Upper lobe of left lung (tissue), 6 donors: Measurements from ENCODE around the gene FAM171A1. TPM values are rescaled to one million over a fixed set of nuclear protein-coding genes. Genes with fewer than 3 reads are reported as not detected.

Experiments
- ATAC-seq, 2 donors: fragments of 200-7000 bp; cut with Tn5 transposase; one replicate each; pipeline ENCODE4 v1.9.1; 2022; ENCODE audit warnings: mild to moderate bottlenecking in 2 of 2, moderate library complexity in 2 of 2; ENCODE audit not compliant: low FRiP score in 2 of 2
- DNase-seq, 2 donors: peaks; one replicate each; pipeline ENCODE4 v3.0.0-alpha.2; 2019 to 2020
- H3K27ac ChIP-seq, 4 donors: fragments of 200-600 bp; sonication (generic); one replicate each; pipeline ENCODE4 v1.5.1; 2016 to 2019
- H3K27me3 ChIP-seq, 4 donors: fragments of 200-600 bp; sonication (generic); one replicate each; pipeline ENCODE4 v1.5.1; 2017 to 2019
- H3K36me3 ChIP-seq, 4 donors: fragments of 200-600 bp; sonication (generic); one replicate each; pipeline ENCODE4 v1.5.1; 2016 to 2019
- H3K4me1 ChIP-seq, 4 donors: fragments of 200-600 bp; sonication (generic); one replicate each; pipeline ENCODE4 v1.5.1; 2018 to 2019
- H3K4me3 ChIP-seq, 4 donors: fragments of 200-600 bp; sonication (generic); one replicate each; pipeline ENCODE4 v1.5.1; 2017 to 2019; ENCODE audit warnings: mild to moderate bottlenecking in 2 of 4, moderate library complexity in 1 of 4
- H3K9me3 ChIP-seq, 4 donors: fragments of 200-600 bp; sonication (generic); one replicate each; pipeline ENCODE4 v1.5.1; 2018 to 2019
- EP300 ChIP-seq, 4 donors: sonication (generic); formaldehyde crosslinking; IDR thresholded peaks; one replicate each; pipeline ENCODE4 v1.5.1; 2017; ENCODE audit warnings: antibody characterized with exemption in 4 of 4, control low read depth in 2 of 4
- POLR2A ChIP-seq, 4 donors: fragments of 450-650 bp; IDR thresholded peaks; one replicate each; pipeline ENCODE4 v1.5.1; 2016 to 2017; ENCODE audit warnings: antibody characterized with exemption in 4 of 4, mild to moderate bottlenecking in 2 of 4
- POLR2AphosphoS5 ChIP-seq, 2 donors: sonication (generic); formaldehyde crosslinking; IDR thresholded peaks; one replicate each; pipeline ENCODE4 v1.5.1; 2017; ENCODE audit warnings: antibody characterized with exemption in 2 of 2
- WGBS, 2 donors: methylation state at CpG; one replicate each; pipeline ENCODE4 v1.1.5; 2017 to 2018; 5-methylcytosine and 5-hydroxymethylcytosine counted together
- total RNA-seq, 6 donors: library from RNA; depleted of rRNA in 4 of 6; stranded (reverse); fragments of >200 nt in 4 of 6; gene quantifications; one replicate each; pipeline versions ENCODE4 v1.1.0 to v1.2.1, GENCODE V29; 2016 to 2021
- TF ChIP-seq, protein P1 (sequence below), 6 experiments: fragments of 450-650 bp in 4 of 6; fragments of 200-600 bp in 2 of 6; sonication (generic) in 2 of 6; IDR thresholded peaks; one replicate each; pipeline ENCODE4 v1.5.1; 2016 to 2019; ENCODE audit warnings: antibody characterized with exemption in 6 of 6
- donor health status: DM: no; HTN: no; CAD: no; lungs with moderate emphysema.
- donor health status: DM: no; HTN: yes; CAD: no; lungs with severe emphysema.

The FAM171A1 gene
- total RNA-seq, 6 donors from 2014 or later: 3.7 to 19.4 (median 7.2) TPM

DNA sequence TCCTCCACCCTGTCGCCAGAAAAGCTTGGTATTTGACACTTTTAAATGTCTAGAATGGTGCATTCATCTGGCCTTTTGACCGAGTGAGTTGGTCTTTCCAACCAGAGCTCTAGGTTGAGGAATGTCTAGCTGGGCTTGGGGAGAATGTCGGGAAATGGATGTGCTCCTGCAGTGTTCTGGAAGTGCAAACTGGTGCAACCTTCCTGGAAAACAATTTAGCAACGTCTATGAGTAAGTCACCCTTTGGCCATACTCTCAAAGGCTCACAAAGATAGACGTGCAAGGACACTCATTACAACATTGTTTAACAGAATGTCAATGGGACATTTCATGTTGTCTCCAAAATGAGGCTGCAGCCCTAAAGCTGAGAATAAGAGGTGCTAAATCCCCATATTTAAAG lies 190.4 kb downstream of the FAM171A1 start:
- Histone ChIP-seq H3K27me3 (no peaks in the 10 kb centered on the region), H3K4me1 (no peaks in the 10 kb centered on the region), H3K4me3 (no peak overlapping the region), H3K27ac (no peak overlapping the region), H3K36me3 (no peaks in the 10 kb centered on the region), H3K9me3 (no peaks in the 10 kb centered on the region)
- TF ChIP-seq, protein P1, sequence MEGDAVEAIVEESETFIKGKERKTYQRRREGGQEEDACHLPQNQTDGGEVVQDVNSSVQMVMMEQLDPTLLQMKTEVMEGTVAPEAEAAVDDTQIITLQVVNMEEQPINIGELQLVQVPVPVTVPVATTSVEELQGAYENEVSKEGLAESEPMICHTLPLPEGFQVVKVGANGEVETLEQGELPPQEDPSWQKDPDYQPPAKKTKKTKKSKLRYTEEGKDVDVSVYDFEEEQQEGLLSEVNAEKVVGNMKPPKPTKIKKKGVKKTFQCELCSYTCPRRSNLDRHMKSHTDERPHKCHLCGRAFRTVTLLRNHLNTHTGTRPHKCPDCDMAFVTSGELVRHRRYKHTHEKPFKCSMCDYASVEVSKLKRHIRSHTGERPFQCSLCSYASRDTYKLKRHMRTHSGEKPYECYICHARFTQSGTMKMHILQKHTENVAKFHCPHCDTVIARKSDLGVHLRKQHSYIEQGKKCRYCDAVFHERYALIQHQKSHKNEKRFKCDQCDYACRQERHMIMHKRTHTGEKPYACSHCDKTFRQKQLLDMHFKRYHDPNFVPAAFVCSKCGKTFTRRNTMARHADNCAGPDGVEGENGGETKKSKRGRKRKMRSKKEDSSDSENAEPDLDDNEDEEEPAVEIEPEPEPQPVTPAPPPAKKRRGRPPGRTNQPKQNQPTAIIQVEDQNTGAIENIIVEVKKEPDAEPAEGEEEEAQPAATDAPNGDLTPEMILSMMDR (IDR thresholded peaks at IDR 0.05): no peak
- no peak for TF ChIP-seq POLR2A (IDR thresholded peaks at IDR 0.05)
- no peak for TF ChIP-seq EP300 (IDR thresholded peaks at IDR 0.05)
- TF ChIP-seq POLR2AphosphoS5 (IDR thresholded peaks at IDR 0.05): no peak
- 71 to 79% methylated on average over 5 of the region's 5 CpGs for WGBS, 2 donors
- DNase-seq (no peak), ATAC-seq (no peak)

DNA sequence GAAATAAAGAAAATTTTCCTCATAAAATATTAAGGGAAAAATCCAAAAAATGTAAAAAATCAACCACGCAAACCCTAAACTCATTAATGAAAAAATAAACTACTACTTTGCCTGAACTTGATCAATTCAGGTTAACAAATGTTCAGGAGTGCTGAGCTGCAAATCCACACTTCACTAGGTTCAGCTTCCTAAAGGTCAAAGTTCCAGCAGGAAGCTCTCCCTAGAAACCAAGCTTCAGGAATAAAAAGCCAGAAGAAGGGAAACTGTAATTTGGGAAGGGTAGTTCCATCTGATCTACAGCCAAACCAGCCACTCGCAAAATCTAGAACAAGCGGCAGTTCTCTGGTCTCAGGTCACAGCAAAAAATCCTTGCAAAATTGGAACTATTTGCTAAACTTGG lies 194.8 kb downstream of the FAM171A1 start:
- no peak for TF ChIP-seq POLR2A (IDR thresholded peaks at IDR 0.05)
- TF ChIP-seq POLR2AphosphoS5 (IDR thresholded peaks at IDR 0.05): no peak
- TF ChIP-seq EP300 (IDR thresholded peaks at IDR 0.05): no peak
- TF ChIP-seq, protein P1 (IDR thresholded peaks at IDR 0.05): no peak
- Histone ChIP-seq H3K4me1 (no peaks in the 10 kb centered on the region), H3K36me3 (no peaks in the 10 kb centered on the region), H3K27ac (no peak overlapping the region), H3K4me3 (no peak overlapping the region), H3K27me3 (no peaks in the 10 kb centered on the region), H3K9me3 (no peaks in the 10 kb centered on the region)
- no peak for DNase-seq
- no peak for ATAC-seq
- WGBS, 2 donors: 92 to 98% methylated on average over 3 of the region's 3 CpGs

DNA sequence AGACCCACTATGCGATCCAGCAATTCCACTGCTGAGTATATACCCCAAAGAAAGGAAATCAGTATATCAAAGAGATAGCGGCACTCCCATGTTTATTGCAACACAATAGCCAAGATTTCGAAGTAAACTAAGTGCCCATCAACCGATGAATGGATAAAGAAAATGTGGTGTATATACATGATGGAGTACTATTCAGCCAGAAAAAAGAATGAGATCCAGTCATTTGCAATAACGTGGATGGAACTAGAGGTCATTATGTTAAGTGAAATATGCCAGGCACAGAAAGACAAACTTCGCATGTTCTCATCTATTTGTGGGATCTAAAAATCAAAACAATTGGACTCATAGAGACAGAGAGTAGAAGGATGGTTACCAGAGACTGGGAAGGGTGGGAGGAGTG lies 195.5 kb downstream of the FAM171A1 start:
- DNase-seq (no peak), ATAC-seq (no peak)
- no peaks in the 10 kb centered on the region for H3K27me3 ChIP-seq
- H3K27ac ChIP-seq: no peak overlapping the region
- WGBS, 2 donors: 91% methylated on average over 6 of the region's 6 CpGs
- TF ChIP-seq, protein P1 (IDR thresholded peaks at IDR 0.05): no peak
- no peak for TF ChIP-seq EP300 (IDR thresholded peaks at IDR 0.05)
- TF ChIP-seq POLR2A (IDR thresholded peaks at IDR 0.05): no peak
- TF ChIP-seq POLR2AphosphoS5 (IDR thresholded peaks at IDR 0.05): no peak
- no peaks in the 10 kb centered on the region for H3K9me3 ChIP-seq
- no peak overlapping the region for H3K4me3 ChIP-seq
- no peaks in the 10 kb centered on the region for H3K36me3 ChIP-seq
- H3K4me1 ChIP-seq: no peaks in the 10 kb centered on the region

DNA sequence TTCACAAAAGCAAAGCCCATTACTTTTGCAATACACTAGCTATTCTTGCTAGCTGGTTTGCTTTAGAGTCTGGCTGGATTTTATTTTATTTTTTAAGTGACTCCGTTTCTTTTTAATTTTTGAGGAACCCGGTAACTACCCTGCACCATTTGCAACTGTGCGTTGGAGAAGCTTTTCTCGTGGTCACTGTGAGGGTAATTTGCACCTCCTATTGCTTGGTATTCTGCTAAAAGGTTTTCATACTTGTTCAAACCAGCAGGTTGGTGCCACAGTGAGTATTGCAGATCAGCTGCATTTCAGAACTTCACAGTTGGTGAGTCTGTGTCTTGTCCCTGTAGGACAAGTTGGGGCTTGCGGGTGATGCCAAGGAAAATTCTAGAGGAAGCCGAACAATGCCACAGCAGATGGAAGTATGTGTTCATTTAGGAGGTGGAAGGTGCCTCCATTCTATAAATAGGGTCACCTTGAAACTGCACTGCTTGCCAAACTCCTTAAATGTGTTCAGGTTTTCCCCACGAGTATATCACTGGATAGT lies 198.7 kb downstream of the FAM171A1 start:
- Histone ChIP-seq H3K27ac (no peak overlapping the region), H3K9me3 (no peaks in the 10 kb centered on the region), H3K27me3 (no peaks in the 10 kb centered on the region), H3K4me3 (no peak overlapping the region), H3K4me1 (peaks cover 13 to 21% (median 16%) of the 10 kb centered on the region in 4 donors), H3K36me3 (no peaks in the 10 kb centered on the region)
- DNase-seq: no peak
- WGBS, 2 donors: 92 to 96% methylated on average over 7 of the region's 7 CpGs
- TF ChIP-seq POLR2A (IDR thresholded peaks at IDR 0.05) (no peak), POLR2AphosphoS5 (IDR thresholded peaks at IDR 0.05) (no peak), EP300 (IDR thresholded peaks at IDR 0.05) (no peak)
- TF ChIP-seq, protein P1 (IDR thresholded peaks at IDR 0.05): no peak
- ATAC-seq: no peak
